GM23338 (cell line): ENCODE data around the gene LRMDA. TPM values are rescaled to one million over a fixed set of nuclear protein-coding genes. Genes with fewer than 3 reads are reported as not detected.
A peak's percentile ranks its signal among the peaks of the same experiment; 100 is the strongest.

Experiments used
- ATAC-seq: fragments of 200-7000 bp; cut with Tn5 transposase; 3 replicates; pipeline ENCODE4 v1.9.1; 2020
- DNase-seq: peaks from one replicate; pipeline ENCODE4 v3.0.0-alpha.2; 2015; ENCODE audit warnings: low spot score
- H2AFZ ChIP-seq: fragments of 200-600 bp; sonication (generic); 2 replicates; pipeline ENCODE4 v1.8.0; 2016; ENCODE audit warnings: antibody characterized with exemption, mild to moderate bottlenecking, moderate library complexity
- H3F3A ChIP-seq: fragments of 200-600 bp; sonication (generic); replicated peaks from 2 replicates; pipeline ENCODE4 v1.8.0; 2017; ENCODE audit warnings: antibody characterized with exemption, mixed run types, low read depth
- H3K27ac ChIP-seq: fragments of 200-600 bp; sonication (generic); 2 replicates; pipeline ENCODE4 v1.6.1; 2016; ENCODE audit warnings: low read depth
- H3K27me3 ChIP-seq: fragments of 200-600 bp; sonication (generic); 2 replicates; pipeline ENCODE4 v1.8.0; 2016; ENCODE audit warnings: mild to moderate bottlenecking, mixed run types, moderate library complexity; ENCODE audit not compliant: insufficient read depth
- H3K36me3 ChIP-seq: fragments of 200-600 bp; sonication (generic); 2 replicates; pipeline ENCODE4 v1.8.0; 2016; ENCODE audit warnings: mild to moderate bottlenecking; ENCODE audit not compliant: insufficient read depth
- H3K4me1 ChIP-seq: fragments of 200-600 bp; sonication (generic); 2 replicates; pipeline ENCODE4 v1.8.0; 2016; ENCODE audit warnings: mild to moderate bottlenecking, moderate library complexity; ENCODE audit not compliant: insufficient read depth
- H3K4me2 ChIP-seq: fragments of 200-600 bp; sonication (generic); 2 replicates; pipeline ENCODE4 v1.7.1; 2017; ENCODE audit warnings: mixed run types
- H3K4me3 ChIP-seq: fragments of 200-600 bp; sonication (generic); 2 replicates; pipeline ENCODE4 v1.6.1; 2016; ENCODE audit warnings: mixed run types
- H3K79me2 ChIP-seq: fragments of 200-600 bp; sonication (generic); replicated peaks from 2 replicates; pipeline ENCODE4 v1.8.0; 2017; ENCODE audit warnings: mild to moderate bottlenecking; ENCODE audit not compliant: insufficient read depth
- H3K9me2 ChIP-seq: fragments of 200-600 bp; sonication (generic); 2 replicates; pipeline ENCODE4 v1.8.0; 2017; ENCODE audit not compliant: insufficient read depth
- H4K20me1 ChIP-seq: fragments of 200-600 bp; sonication (generic); replicated peaks from 2 replicates; pipeline ENCODE4 v1.8.0; 2017; ENCODE audit warnings: mild to moderate bottlenecking; ENCODE audit not compliant: insufficient read depth
- H3K27ac Mint-ChIP-seq: 2 replicates; pipeline ENCODE4 v1.8.0; 2020; ENCODE audit warnings: inconsistent platforms, mild to moderate bottlenecking, moderate library complexity, mixed read lengths
- H3K27me3 Mint-ChIP-seq: 3 replicates; pipeline ENCODE4 v1.8.0; 2022; ENCODE audit warnings: low read depth, mild to moderate bottlenecking, moderate library complexity, mixed read lengths, inconsistent platforms; ENCODE audit not compliant: insufficient read depth, poor library complexity
- H3K36me3 Mint-ChIP-seq: 3 replicates; pipeline ENCODE4 v1.8.0; 2021; ENCODE audit warnings: low read depth, mild to moderate bottlenecking, inconsistent platforms, moderate library complexity, mixed read lengths
- H3K4me1 Mint-ChIP-seq: 3 replicates; pipeline ENCODE4 v1.8.0; 2020; ENCODE audit warnings: mild to moderate bottlenecking, inconsistent platforms, mixed read lengths
- H3K4me3 Mint-ChIP-seq: 3 replicates; pipeline ENCODE4 v1.8.0; 2021; ENCODE audit warnings: moderate library complexity, mild to moderate bottlenecking, inconsistent platforms, mixed read lengths
- H3K9me3 Mint-ChIP-seq: 3 replicates; pipeline ENCODE4 v1.8.0; 2020; ENCODE audit warnings: moderate library complexity, mild to moderate bottlenecking, inconsistent platforms, mixed read lengths
- CREB1 ChIP-seq: fragments of 250-450 bp; sonication (Bioruptor Pico); IDR thresholded peaks from 2 replicates; pipeline ENCODE4 v1.5.0; 2020; ENCODE audit warnings: low read depth, mild to moderate bottlenecking, moderate library complexity
- EZH2 ChIP-seq: fragments of 200-600 bp; sonication (generic); IDR thresholded peaks from one replicate; pipeline ENCODE4 v1.8.0; 2017; ENCODE audit warnings: antibody characterized with exemption, mild to moderate bottlenecking, low read depth; ENCODE audit not compliant: unreplicated experiment
- EZH2phosphoT487 ChIP-seq: fragments of 200-600 bp; sonication (generic); IDR thresholded peaks from one replicate; pipeline ENCODE4 v1.8.1; 2018; ENCODE audit warnings: antibody characterized with exemption; ENCODE audit not compliant: unreplicated experiment
- JUNB ChIP-seq: IDR thresholded peaks from one replicate; pipeline ENCODE4 v1.6.1; 2016; ENCODE audit warnings: antibody characterized with exemption; ENCODE audit not compliant: unreplicated experiment
- NANOG ChIP-seq: IDR thresholded peaks from 2 replicates; pipeline ENCODE4 v1.6.1; 2016; ENCODE audit warnings: antibody characterized with exemption, borderline replicate concordance
- POLR2AphosphoS5 ChIP-seq: IDR thresholded peaks from 2 replicates; pipeline ENCODE4 v1.6.1; 2016; ENCODE audit warnings: antibody characterized with exemption, low read depth
- ZNF114 ChIP-seq: fragments of 250-450 bp; sonication (Bioruptor Pico); IDR thresholded peaks from 2 replicates; pipeline ENCODE4 v1.5.0; 2020; ENCODE audit warnings: mild to moderate bottlenecking, moderate library complexity
- ZNF331 ChIP-seq: fragments of 250-450 bp; sonication (Bioruptor Pico); IDR thresholded peaks from 2 replicates; pipeline ENCODE4 v1.5.0; 2020; ENCODE audit warnings: low read depth, mild to moderate bottlenecking, moderate library complexity
- polyA plus RNA-seq: library from polyadenylated mRNA; unstranded; fragments of >200 nt; fragmentation: Nextera tagmentation; extraction: Ambion mirVana; gene quantifications from 2 replicates; pipeline ENCODE4 v1.2.1, GENCODE V29; 2016
- total RNA-seq: library from RNA; depleted of rRNA; stranded (reverse); fragments of >200 nt; shearing (Covaris generic); gene quantifications from 2 replicates; pipeline ENCODE4 v1.2.3, GENCODE V29; 2014
- TF ChIP-seq, protein P1 (sequence below), 2 experiments: fragments of 200-600 bp in 1 of 2; sonication (generic) in 1 of 2; conservative IDR thresholded peaks; 2 replicates each; pipeline versions ENCODE4 v1.5.1 to v1.6.1; 2016 to 2017; ENCODE audit warnings: antibody characterized with exemption in 2 of 2, low read depth in 2 of 2, mild to moderate bottlenecking in 2 of 2, moderate library complexity in 1 of 2
- TF ChIP-seq, protein P2 (sequence below): IDR thresholded peaks from one replicate; pipeline ENCODE4 v1.6.1; 2018; ENCODE audit warnings: antibody characterized with exemption; ENCODE audit not compliant: unreplicated experiment
- TF ChIP-seq, protein P3 (sequence below): fragments of 250-450 bp; sonication (Bioruptor Pico); IDR thresholded peaks from 2 replicates; pipeline ENCODE4 v1.5.0; 2020; ENCODE audit warnings: mild to moderate bottlenecking, moderate library complexity
- TF ChIP-seq, protein P4 (sequence below): IDR thresholded peaks from 2 replicates; pipeline ENCODE4 v1.6.1; 2016; ENCODE audit warnings: antibody characterized with exemption

The LRMDA gene
- total and polyA plus RNA-seq, 2 experiments from 2014 or later, result 0.90 to 1.8 TPM

DNA sequence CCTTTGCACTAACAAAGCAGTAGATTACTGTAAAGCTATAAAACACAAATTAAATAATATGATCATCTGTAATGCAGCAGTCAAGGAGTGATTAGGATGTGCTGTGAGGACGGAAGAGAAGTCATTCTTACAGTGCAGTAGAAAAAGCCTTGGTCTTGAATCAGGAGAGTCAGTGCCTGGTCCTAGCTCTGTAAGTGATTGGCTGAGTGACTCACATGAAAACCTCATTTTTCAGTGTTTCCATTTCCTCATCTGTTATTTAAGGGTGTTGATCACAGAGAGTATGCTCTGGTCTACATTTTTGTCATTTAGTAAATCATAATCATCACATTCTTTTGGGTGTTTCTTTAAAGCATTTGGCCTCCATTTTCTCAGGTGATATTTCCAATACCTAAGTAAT lies 717.8 kb downstream of the LRMDA start:
- Mint-ChIP-seq H3K9me3 (peaks cover 59% of the 10 kb centered on the region), H3K4me1 (peaks cover 24% of the 10 kb centered on the region), H3K27me3 (no peaks in the 10 kb centered on the region), H3K36me3 (peaks cover 43% of the 10 kb centered on the region), H3K27ac (peak overlapping the region; percentile 84; the same call in 1 of the 2 replicates), H3K4me3 (no peak overlapping the region)
- Histone ChIP-seq H3K4me3 (peak overlapping the region; percentile 14), H3K36me3 (peaks cover 4% of the 10 kb centered on the region; the same call in 1 of the 2 replicates), H3K4me1 (peaks cover 25% of the 10 kb centered on the region), H2AFZ (peak overlapping the region; percentile 95), H3K9me2 (peaks cover 3% of the 10 kb centered on the region; the same call in 1 of the 2 replicates), H3F3A (no peaks in the 10 kb centered on the region), H3K79me2 (no peaks in the 10 kb centered on the region), H3K27me3 (no peaks in the 10 kb centered on the region), H3K4me2 (peak overlapping the region; percentile 54), H3K27ac (peak overlapping the region; percentile 77; the same call in 1 of the 2 replicates), H4K20me1 (no peaks in the 10 kb centered on the region)
- DNase-seq (no peak), ATAC-seq (no peak)
- no peak for TF ChIP-seq EZH2
- no peak for TF ChIP-seq POLR2AphosphoS5
- TF ChIP-seq, protein P1, sequence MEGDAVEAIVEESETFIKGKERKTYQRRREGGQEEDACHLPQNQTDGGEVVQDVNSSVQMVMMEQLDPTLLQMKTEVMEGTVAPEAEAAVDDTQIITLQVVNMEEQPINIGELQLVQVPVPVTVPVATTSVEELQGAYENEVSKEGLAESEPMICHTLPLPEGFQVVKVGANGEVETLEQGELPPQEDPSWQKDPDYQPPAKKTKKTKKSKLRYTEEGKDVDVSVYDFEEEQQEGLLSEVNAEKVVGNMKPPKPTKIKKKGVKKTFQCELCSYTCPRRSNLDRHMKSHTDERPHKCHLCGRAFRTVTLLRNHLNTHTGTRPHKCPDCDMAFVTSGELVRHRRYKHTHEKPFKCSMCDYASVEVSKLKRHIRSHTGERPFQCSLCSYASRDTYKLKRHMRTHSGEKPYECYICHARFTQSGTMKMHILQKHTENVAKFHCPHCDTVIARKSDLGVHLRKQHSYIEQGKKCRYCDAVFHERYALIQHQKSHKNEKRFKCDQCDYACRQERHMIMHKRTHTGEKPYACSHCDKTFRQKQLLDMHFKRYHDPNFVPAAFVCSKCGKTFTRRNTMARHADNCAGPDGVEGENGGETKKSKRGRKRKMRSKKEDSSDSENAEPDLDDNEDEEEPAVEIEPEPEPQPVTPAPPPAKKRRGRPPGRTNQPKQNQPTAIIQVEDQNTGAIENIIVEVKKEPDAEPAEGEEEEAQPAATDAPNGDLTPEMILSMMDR (conservative IDR thresholded peaks at IDR 0.05; ENCODE audit: low read depth in 2 of 2), result no peak
- TF ChIP-seq JUNB, result no peak
- no peak for TF ChIP-seq ZNF331
- no peak for TF ChIP-seq CREB1 (CRISPR knock-in tag)
- TF ChIP-seq, protein P2, sequence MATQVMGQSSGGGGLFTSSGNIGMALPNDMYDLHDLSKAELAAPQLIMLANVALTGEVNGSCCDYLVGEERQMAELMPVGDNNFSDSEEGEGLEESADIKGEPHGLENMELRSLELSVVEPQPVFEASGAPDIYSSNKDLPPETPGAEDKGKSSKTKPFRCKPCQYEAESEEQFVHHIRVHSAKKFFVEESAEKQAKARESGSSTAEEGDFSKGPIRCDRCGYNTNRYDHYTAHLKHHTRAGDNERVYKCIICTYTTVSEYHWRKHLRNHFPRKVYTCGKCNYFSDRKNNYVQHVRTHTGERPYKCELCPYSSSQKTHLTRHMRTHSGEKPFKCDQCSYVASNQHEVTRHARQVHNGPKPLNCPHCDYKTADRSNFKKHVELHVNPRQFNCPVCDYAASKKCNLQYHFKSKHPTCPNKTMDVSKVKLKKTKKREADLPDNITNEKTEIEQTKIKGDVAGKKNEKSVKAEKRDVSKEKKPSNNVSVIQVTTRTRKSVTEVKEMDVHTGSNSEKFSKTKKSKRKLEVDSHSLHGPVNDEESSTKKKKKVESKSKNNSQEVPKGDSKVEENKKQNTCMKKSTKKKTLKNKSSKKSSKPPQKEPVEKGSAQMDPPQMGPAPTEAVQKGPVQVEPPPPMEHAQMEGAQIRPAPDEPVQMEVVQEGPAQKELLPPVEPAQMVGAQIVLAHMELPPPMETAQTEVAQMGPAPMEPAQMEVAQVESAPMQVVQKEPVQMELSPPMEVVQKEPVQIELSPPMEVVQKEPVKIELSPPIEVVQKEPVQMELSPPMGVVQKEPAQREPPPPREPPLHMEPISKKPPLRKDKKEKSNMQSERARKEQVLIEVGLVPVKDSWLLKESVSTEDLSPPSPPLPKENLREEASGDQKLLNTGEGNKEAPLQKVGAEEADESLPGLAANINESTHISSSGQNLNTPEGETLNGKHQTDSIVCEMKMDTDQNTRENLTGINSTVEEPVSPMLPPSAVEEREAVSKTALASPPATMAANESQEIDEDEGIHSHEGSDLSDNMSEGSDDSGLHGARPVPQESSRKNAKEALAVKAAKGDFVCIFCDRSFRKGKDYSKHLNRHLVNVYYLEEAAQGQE, result no peak
- TF ChIP-seq, protein P3, sequence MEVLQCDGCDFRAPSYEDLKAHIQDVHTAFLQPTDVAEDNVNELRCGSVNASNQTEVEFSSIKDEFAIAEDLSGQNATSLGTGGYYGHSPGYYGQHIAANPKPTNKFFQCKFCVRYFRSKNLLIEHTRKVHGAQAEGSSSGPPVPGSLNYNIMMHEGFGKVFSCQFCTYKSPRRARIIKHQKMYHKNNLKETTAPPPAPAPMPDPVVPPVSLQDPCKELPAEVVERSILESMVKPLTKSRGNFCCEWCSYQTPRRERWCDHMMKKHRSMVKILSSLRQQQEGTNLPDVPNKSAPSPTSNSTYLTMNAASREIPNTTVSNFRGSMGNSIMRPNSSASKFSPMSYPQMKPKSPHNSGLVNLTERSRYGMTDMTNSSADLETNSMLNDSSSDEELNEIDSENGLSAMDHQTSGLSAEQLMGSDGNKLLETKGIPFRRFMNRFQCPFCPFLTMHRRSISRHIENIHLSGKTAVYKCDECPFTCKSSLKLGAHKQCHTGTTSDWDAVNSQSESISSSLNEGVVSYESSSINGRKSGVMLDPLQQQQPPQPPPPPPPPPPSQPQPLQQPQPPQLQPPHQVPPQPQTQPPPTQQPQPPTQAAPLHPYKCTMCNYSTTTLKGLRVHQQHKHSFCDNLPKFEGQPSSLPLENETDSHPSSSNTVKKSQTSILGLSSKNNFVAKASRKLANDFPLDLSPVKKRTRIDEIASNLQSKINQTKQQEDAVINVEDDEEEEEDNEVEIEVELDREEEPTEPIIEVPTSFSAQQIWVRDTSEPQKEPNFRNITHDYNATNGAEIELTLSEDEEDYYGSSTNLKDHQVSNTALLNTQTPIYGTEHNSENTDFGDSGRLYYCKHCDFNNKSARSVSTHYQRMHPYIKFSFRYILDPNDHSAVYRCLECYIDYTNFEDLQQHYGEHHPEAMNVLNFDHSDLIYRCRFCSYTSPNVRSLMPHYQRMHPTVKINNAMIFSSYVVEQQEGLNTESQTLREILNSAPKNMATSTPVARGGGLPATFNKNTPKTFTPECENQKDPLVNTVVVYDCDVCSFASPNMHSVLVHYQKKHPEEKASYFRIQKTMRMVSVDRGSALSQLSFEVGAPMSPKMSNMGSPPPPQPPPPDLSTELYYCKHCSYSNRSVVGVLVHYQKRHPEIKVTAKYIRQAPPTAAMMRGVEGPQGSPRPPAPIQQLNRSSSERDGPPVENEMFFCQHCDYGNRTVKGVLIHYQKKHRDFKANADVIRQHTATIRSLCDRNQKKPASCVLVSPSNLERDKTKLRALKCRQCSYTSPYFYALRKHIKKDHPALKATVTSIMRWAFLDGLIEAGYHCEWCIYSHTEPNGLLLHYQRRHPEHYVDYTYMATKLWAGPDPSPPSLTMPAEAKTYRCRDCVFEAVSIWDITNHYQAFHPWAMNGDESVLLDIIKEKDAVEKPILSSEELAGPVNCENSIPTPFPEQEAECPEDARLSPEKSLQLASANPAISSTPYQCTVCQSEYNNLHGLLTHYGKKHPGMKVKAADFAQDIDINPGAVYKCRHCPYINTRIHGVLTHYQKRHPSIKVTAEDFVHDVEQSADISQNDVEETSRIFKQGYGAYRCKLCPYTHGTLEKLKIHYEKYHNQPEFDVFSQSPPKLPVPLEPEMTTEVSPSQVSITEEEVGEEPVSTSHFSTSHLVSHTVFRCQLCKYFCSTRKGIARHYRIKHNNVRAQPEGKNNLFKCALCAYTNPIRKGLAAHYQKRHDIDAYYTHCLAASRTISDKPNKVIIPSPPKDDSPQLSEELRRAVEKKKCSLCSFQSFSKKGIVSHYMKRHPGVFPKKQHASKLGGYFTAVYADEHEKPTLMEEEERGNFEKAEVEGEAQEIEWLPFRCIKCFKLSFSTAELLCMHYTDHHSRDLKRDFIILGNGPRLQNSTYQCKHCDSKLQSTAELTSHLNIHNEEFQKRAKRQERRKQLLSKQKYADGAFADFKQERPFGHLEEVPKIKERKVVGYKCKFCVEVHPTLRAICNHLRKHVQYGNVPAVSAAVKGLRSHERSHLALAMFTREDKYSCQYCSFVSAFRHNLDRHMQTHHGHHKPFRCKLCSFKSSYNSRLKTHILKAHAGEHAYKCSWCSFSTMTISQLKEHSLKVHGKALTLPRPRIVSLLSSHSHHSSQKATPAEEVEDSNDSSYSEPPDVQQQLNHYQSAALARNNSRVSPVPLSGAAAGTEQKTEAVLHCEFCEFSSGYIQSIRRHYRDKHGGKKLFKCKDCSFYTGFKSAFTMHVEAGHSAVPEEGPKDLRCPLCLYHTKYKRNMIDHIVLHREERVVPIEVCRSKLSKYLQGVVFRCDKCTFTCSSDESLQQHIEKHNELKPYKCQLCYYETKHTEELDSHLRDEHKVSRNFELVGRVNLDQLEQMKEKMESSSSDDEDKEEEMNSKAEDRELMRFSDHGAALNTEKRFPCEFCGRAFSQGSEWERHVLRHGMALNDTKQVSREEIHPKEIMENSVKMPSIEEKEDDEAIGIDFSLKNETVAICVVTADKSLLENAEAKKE (CRISPR knock-in tag), result no peak
- no peak for TF ChIP-seq ZNF114 (CRISPR knock-in tag)
- TF ChIP-seq, protein P4, sequence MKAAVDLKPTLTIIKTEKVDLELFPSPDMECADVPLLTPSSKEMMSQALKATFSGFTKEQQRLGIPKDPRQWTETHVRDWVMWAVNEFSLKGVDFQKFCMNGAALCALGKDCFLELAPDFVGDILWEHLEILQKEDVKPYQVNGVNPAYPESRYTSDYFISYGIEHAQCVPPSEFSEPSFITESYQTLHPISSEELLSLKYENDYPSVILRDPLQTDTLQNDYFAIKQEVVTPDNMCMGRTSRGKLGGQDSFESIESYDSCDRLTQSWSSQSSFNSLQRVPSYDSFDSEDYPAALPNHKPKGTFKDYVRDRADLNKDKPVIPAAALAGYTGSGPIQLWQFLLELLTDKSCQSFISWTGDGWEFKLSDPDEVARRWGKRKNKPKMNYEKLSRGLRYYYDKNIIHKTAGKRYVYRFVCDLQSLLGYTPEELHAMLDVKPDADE, result no peak
- TF ChIP-seq EZH2phosphoT487, result no peak
- no peak for TF ChIP-seq NANOG
